ENCODE results near the gene MEGF10.

DNA sequence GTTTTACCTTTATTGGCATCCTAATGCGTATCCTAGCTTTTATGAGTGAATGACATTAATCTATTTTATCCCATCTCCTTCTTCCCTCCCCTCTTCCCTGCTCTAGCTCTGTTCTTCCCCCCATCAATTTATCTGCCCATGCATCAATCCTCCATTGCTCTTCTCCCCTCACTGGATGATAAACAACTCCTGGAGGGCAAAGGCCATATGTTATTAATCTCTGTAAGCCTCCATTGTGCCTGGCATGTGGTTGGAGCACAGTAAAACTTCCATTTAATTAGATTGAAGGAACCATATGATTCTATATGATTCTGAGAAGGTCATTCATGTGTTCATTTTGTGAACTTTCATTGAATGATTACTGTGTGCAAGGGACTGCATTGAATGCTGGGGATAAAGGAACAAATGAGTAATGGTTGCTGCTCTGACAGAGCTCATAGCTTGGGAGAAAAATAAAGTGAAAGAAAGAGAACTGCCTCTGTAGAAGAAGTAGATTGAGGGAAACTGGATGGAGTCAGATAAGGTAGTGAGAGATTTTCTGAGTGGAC lies 85.0 kb downstream of the MEGF10 start:
- TF ChIP-seq TAF1 (IDR thresholded peaks at IDR 0.05; ENCODE audit: borderline replicate concordance, low read depth, low read length) (no peak), POLR2A (IDR thresholded peaks at IDR 0.05; ENCODE audit: low read depth, low read length) (no peak)

Data from GM12892 (cell line).